Vagina (tissue), 2 donors: Measurements from ENCODE around the gene C1D.

Experiments used
- CTCF ChIP-seq, 3 experiments: fragments of 450-650 bp in 2 of 3; fragments of 200-600 bp in 1 of 3; sonication (generic) in 1 of 3; IDR thresholded peaks; one replicate each; pipeline ENCODE4 v1.5.1; 2017 to 2019; ENCODE audit warnings: antibody characterized with exemption in 3 of 3, mild to moderate bottlenecking in 2 of 3, moderate library complexity in 2 of 3
- POLR2A ChIP-seq, 2 donors: fragments of 450-650 bp; IDR thresholded peaks; one replicate each; pipeline ENCODE4 v1.6.1; 2017; ENCODE audit warnings: antibody characterized with exemption in 2 of 2, mild to moderate bottlenecking in 2 of 2, moderate library complexity in 2 of 2

DNA sequence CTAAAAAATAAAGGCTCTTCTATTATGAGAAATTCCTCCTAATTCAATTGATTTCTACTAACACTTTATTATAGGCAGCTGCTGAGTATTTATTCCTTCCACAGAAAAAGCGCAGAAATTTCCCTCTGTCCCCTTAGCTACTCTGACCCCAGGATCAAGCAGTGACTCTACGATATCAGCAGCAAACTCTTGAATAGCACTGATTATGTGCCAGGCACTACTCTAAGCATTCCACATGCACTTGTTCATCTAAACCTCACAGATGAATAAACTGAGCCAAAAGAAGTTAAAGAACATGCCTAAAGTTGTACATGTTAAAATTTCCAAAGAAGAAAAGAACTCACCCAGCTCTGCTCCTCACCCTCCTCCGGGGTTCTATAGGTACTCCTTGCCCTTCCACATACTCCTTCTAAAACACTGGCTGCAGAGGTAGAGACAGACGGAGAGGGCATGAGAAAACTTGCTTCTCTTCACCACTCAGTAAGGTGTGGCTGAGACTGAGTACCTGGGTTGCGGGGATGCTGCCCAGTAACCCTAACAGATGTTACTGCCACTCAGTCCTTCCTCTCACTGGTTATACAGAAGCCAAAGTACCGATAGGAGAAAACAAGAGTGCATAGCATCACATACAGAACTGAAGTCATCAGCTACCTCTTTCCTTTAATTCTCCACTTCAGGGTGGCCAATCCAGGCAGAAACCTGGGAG lies 9.9 kb downstream of the C1D start:
- TF ChIP-seq POLR2A (IDR thresholded peaks at IDR 0.05) (no peak), CTCF (IDR thresholded peaks at IDR 0.05) (no peak)
